Measurements from ENCODE around the gene CKS1B.

DNA sequence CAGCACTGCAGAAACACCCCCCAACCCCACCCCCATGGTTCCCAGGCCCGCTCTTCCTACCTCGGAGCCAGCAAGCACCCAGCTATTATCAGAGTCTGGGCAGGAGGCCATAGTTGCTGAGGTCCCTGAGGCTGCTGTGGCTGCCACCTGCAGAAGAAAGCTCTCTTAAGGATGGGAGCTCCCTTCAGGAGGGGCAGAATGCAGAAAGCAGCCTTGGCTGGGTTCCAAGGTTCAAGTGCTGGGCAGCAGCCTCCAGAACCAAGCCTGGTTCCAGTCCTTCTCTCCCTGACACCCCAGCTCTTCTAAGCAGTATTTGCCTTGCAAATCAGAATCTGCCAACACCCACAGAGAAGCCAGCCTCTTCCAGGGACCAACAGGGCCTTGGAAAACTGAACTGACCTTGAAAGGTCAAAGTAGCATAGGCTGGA, 20.9 kb upstream of the CKS1B start:
- TF ChIP-seq, protein P1, sequence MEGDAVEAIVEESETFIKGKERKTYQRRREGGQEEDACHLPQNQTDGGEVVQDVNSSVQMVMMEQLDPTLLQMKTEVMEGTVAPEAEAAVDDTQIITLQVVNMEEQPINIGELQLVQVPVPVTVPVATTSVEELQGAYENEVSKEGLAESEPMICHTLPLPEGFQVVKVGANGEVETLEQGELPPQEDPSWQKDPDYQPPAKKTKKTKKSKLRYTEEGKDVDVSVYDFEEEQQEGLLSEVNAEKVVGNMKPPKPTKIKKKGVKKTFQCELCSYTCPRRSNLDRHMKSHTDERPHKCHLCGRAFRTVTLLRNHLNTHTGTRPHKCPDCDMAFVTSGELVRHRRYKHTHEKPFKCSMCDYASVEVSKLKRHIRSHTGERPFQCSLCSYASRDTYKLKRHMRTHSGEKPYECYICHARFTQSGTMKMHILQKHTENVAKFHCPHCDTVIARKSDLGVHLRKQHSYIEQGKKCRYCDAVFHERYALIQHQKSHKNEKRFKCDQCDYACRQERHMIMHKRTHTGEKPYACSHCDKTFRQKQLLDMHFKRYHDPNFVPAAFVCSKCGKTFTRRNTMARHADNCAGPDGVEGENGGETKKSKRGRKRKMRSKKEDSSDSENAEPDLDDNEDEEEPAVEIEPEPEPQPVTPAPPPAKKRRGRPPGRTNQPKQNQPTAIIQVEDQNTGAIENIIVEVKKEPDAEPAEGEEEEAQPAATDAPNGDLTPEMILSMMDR (IDR thresholded peaks at IDR 0.05; ENCODE audit: low read depth, low read length) = no peak
- TF ChIP-seq EZH2phosphoT487 (IDR thresholded peaks at IDR 0.05; ENCODE audit: low read depth) = no peak
